GM12878 (cell line): Measurements from ENCODE around the gene RALGPS1. TPM values are rescaled to one million over a fixed set of nuclear protein-coding genes. Genes with fewer than 3 reads are reported as not detected.

Source experiments
- ASH2L ChIP-seq: fragments of 300-600, 200-600 bp; sonication (generic); IDR thresholded peaks from 2 replicates; pipeline ENCODE4 v1.6.1; 2017; ENCODE audit warnings: low read depth, mild to moderate bottlenecking, borderline replicate concordance
- CHD1 ChIP-seq: IDR thresholded peaks from 2 replicates; pipeline ENCODE4 v1.6.1; 2012; ENCODE audit warnings: low read depth, low read length, improper control_type of control experiment
- HCFC1 ChIP-seq: fragments of 150-350 bp; IDR thresholded peaks from 2 replicates; pipeline ENCODE4 v1.6.1; 2014; ENCODE audit warnings: low read length
- KLF5 ChIP-seq: fragments of 450-650 bp; IDR thresholded peaks from 2 replicates; pipeline ENCODE4 v1.6.1; 2014; ENCODE audit warnings: mild to moderate bottlenecking; ENCODE audit not compliant: partially characterized antibody
- MEF2B ChIP-seq: fragments of 450-650 bp; IDR thresholded peaks from 2 replicates; pipeline ENCODE4 v1.6.1; 2018; ENCODE audit warnings: mild to moderate bottlenecking, moderate library complexity; ENCODE audit not compliant: partially characterized antibody, poor library complexity, severe bottlenecking
- NFIC ChIP-seq: IDR thresholded peaks from 2 replicates; pipeline ENCODE4 v1.6.1; 2012; ENCODE audit warnings: low read depth, mild to moderate bottlenecking, inconsistent platforms, low read length, moderate library complexity
- NFXL1 ChIP-seq: fragments of 450-650 bp; IDR thresholded peaks from 2 replicates; pipeline ENCODE4 v1.6.1; 2017; ENCODE audit warnings: antibody characterized with exemption, mild to moderate bottlenecking, borderline replicate concordance
- NFYB ChIP-seq: IDR thresholded peaks from 2 replicates; pipeline ENCODE4 v1.6.1; 2011; ENCODE audit warnings: low read depth, mild to moderate bottlenecking, low read length, improper control_type of control experiment, moderate library complexity; ENCODE audit not compliant: insufficient read depth
- NRF1 ChIP-seq: conservative IDR thresholded peaks from 2 replicates; pipeline ENCODE4 v1.6.1; 2011; ENCODE audit warnings: mild to moderate bottlenecking, low read depth, low read length, improper control_type of control experiment
- RAD51 ChIP-seq: fragments of 450-650 bp; IDR thresholded peaks from 2 replicates; pipeline ENCODE4 v1.6.1; 2016; ENCODE audit warnings: moderate library complexity, mild to moderate bottlenecking, inconsistent platforms
- RBBP5 ChIP-seq: fragments of 200-600 bp; sonication (generic); conservative IDR thresholded peaks from 2 replicates; pipeline ENCODE4 v1.6.1; 2016
- SMAD5 ChIP-seq: IDR thresholded peaks from 2 replicates; pipeline ENCODE4 v1.6.1; 2016; ENCODE audit warnings: antibody characterized with exemption, low read depth
- SPI1 ChIP-seq: IDR thresholded peaks from 2 replicates; pipeline ENCODE4 v1.6.1; 2011; ENCODE audit warnings: low read depth, mild to moderate bottlenecking, low read length, moderate library complexity, borderline replicate concordance; ENCODE audit not compliant: insufficient read depth
- TAF1 ChIP-seq: IDR thresholded peaks from 2 replicates; pipeline ENCODE4 v1.6.1; 2011; ENCODE audit warnings: mild to moderate bottlenecking, low read depth, low read length, borderline replicate concordance
- ZNF217 ChIP-seq: fragments of 450-650 bp; IDR thresholded peaks from 2 replicates; pipeline ENCODE4 v1.6.1; 2017; ENCODE audit warnings: antibody characterized with exemption, mild to moderate bottlenecking
- polyA plus RNA-seq, 11 experiments: library from polyadenylated mRNA; depleted of rRNA in 4 of 11; unstranded in 6 of 11; stranded (reverse) in 5 of 11; fragments of >200 nt; fragmentation: Nextera tagmentation in 4 of 11; fragmentation: Illumina TruSeq in 1 of 11; extraction: Ambion mirVana in 4 of 11; extraction: Trizol in 1 of 11; gene quantifications; 1 replicate in 1 of 11; 2 replicates in 10 of 11; pipeline versions ENCODE4 v1.2.1 to v1.2.3, GENCODE V29; 2011 to 2016; ENCODE audit warnings: inconsistent platforms in 2 of 11, missing spikeins in 2 of 11, low read depth in 1 of 11
- total RNA-seq, 4 experiments: library from RNA; depleted of rRNA in 3 of 4; stranded (reverse); fragments of >200 nt in 3 of 4; fragmentation: Illumina TruSeq in 1 of 4; extraction: Trizol in 1 of 4; gene quantifications; 2 replicates each; pipeline versions ENCODE4 v1.2.1 to v1.2.3, GENCODE V29; 2013 to 2021
- TF ChIP-seq, protein P1 (sequence below): fragments of 450-650 bp; IDR thresholded peaks from 2 replicates; pipeline ENCODE4 v1.6.1; 2017; ENCODE audit warnings: mild to moderate bottlenecking, moderate library complexity
- TF ChIP-seq, protein P2 (sequence below): IDR thresholded peaks from 2 replicates; pipeline ENCODE4 v1.6.1; 2012; ENCODE audit warnings: improper control_type of control experiment, low read depth, low read length; ENCODE audit not compliant: insufficient replicate concordance
- TF ChIP-seq, protein P3 (sequence below): fragments of 450-650 bp; IDR thresholded peaks from 2 replicates; pipeline ENCODE4 v1.6.1; 2018; ENCODE audit warnings: mild to moderate bottlenecking, low read depth, moderate library complexity; ENCODE audit not compliant: partially characterized antibody

RALGPS1 gene
- total and polyA plus RNA-seq, 10 of the 15 experiments (the other 5 are each of a cell fraction or from before 2014, with no cell fraction given), result 0.13 to 5.6 (median 2.7) TPM

DNA sequence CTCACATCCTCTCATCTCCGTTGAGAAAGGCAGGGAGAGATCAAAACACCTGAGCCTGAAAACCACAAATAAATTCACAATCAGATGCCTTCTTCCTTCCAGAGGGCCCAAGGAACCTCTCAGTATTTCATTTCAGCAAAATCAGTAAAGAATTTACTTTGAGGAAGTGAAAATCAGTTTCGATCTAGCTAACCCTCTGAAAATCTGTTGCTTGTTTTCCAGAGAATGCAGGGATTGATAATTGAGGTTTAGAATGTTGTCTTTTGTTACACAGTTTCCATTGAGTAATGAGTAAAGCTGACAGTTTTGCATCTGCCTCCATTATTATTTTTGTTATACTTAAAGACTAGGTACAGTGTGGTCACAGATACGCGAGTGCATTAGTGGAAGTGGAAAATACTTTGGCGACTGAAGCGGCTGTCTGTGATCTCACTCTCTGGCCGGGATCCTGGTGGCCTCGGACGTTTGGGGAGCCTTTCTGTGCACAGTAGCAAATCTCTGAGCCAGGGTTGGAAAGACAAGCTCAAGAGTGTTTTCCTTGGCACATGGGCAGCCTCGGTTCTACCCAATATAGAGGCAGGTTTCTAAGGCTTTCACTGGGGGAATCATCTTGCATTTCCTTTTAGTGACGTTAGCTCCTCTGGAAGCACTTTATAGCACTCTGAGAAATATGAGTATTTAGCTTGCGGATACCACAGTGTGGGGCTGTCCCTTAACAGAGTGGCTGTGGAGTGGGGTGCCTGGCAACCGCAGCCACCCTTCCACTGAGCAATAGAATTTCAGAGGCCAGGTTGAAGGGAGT is 240.0 kb downstream of the RALGPS1 start (continued):
- TF ChIP-seq, protein P1, sequence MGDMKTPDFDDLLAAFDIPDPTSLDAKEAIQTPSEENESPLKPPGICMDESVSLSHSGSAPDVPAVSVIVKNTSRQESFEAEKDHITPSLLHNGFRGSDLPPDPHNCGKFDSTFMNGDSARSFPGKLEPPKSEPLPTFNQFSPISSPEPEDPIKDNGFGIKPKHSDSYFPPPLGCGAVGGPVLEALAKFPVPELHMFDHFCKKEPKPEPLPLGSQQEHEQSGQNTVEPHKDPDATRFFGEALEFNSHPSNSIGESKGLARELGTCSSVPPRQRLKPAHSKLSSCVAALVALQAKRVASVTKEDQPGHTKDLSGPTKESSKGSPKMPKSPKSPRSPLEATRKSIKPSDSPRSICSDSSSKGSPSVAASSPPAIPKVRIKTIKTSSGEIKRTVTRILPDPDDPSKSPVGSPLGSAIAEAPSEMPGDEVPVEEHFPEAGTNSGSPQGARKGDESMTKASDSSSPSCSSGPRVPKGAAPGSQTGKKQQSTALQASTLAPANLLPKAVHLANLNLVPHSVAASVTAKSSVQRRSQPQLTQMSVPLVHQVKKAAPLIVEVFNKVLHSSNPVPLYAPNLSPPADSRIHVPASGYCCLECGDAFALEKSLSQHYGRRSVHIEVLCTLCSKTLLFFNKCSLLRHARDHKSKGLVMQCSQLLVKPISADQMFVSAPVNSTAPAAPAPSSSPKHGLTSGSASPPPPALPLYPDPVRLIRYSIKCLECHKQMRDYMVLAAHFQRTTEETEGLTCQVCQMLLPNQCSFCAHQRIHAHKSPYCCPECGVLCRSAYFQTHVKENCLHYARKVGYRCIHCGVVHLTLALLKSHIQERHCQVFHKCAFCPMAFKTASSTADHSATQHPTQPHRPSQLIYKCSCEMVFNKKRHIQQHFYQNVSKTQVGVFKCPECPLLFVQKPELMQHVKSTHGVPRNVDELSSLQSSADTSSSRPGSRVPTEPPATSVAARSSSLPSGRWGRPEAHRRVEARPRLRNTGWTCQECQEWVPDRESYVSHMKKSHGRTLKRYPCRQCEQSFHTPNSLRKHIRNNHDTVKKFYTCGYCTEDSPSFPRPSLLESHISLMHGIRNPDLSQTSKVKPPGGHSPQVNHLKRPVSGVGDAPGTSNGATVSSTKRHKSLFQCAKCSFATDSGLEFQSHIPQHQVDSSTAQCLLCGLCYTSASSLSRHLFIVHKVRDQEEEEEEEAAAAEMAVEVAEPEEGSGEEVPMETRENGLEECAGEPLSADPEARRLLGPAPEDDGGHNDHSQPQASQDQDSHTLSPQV, result no peak
- TF ChIP-seq CHD1, result no peak
- no peak for TF ChIP-seq KLF5
- TF ChIP-seq, protein P2, sequence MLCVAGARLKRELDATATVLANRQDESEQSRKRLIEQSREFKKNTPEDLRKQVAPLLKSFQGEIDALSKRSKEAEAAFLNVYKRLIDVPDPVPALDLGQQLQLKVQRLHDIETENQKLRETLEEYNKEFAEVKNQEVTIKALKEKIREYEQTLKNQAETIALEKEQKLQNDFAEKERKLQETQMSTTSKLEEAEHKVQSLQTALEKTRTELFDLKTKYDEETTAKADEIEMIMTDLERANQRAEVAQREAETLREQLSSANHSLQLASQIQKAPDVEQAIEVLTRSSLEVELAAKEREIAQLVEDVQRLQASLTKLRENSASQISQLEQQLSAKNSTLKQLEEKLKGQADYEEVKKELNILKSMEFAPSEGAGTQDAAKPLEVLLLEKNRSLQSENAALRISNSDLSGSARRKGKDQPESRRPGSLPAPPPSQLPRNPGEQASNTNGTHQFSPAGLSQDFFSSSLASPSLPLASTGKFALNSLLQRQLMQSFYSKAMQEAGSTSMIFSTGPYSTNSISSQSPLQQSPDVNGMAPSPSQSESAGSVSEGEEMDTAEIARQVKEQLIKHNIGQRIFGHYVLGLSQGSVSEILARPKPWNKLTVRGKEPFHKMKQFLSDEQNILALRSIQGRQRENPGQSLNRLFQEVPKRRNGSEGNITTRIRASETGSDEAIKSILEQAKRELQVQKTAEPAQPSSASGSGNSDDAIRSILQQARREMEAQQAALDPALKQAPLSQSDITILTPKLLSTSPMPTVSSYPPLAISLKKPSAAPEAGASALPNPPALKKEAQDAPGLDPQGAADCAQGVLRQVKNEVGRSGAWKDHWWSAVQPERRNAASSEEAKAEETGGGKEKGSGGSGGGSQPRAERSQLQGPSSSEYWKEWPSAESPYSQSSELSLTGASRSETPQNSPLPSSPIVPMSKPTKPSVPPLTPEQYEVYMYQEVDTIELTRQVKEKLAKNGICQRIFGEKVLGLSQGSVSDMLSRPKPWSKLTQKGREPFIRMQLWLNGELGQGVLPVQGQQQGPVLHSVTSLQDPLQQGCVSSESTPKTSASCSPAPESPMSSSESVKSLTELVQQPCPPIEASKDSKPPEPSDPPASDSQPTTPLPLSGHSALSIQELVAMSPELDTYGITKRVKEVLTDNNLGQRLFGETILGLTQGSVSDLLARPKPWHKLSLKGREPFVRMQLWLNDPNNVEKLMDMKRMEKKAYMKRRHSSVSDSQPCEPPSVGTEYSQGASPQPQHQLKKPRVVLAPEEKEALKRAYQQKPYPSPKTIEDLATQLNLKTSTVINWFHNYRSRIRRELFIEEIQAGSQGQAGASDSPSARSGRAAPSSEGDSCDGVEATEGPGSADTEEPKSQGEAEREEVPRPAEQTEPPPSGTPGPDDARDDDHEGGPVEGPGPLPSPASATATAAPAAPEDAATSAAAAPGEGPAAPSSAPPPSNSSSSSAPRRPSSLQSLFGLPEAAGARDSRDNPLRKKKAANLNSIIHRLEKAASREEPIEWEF, result peak; percentile 74
- peak; percentile 97 for TF ChIP-seq SPI1
- TF ChIP-seq SMAD5, result no peak
- peak; percentile 75 for TF ChIP-seq ZNF217
- TF ChIP-seq, protein P3, sequence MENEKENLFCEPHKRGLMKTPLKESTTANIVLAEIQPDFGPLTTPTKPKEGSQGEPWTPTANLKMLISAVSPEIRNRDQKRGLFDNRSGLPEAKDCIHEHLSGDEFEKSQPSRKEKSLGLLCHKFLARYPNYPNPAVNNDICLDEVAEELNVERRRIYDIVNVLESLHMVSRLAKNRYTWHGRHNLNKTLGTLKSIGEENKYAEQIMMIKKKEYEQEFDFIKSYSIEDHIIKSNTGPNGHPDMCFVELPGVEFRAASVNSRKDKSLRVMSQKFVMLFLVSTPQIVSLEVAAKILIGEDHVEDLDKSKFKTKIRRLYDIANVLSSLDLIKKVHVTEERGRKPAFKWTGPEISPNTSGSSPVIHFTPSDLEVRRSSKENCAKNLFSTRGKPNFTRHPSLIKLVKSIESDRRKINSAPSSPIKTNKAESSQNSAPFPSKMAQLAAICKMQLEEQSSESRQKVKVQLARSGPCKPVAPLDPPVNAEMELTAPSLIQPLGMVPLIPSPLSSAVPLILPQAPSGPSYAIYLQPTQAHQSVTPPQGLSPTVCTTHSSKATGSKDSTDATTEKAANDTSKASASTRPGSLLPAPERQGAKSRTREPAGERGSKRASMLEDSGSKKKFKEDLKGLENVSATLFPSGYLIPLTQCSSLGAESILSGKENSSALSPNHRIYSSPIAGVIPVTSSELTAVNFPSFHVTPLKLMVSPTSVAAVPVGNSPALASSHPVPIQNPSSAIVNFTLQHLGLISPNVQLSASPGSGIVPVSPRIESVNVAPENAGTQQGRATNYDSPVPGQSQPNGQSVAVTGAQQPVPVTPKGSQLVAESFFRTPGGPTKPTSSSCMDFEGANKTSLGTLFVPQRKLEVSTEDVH, result no peak
- TF ChIP-seq HCFC1, result no peak
- no peak for TF ChIP-seq NFXL1
- no peak for TF ChIP-seq TAF1
- no peak for TF ChIP-seq RAD51
- no peak for TF ChIP-seq NRF1
- TF ChIP-seq NFIC, result peak; percentile 82
- peak; percentile 67 for TF ChIP-seq MEF2B
- no peak for TF ChIP-seq NFYB
- no peak for TF ChIP-seq RBBP5
- no peak for TF ChIP-seq ASH2L
